GM12874 (cell line): Measurements from ENCODE around the gene NACC2.

ENCODE experiments used
- CTCF ChIP-seq: IDR thresholded peaks from 2 replicates; pipeline ENCODE4 v1.5.1; 2011; ENCODE audit warnings: low read depth, mild to moderate bottlenecking, control low read depth, low read length, moderate library complexity; ENCODE audit not compliant: insufficient read depth

The NACC2 gene

GRCh38 chr9:136107953-136108647, 13.0 kb upstream of the NACC2 start:
- no peak for TF ChIP-seq CTCF

GRCh38 chr9:136107155-136107952, 12.3 kb upstream of the NACC2 start:
- no peak for TF ChIP-seq CTCF

GRCh38 chr9:136105398-136106135, 10.5 kb upstream of the NACC2 start:
- TF ChIP-seq CTCF, result no peak

GRCh38 chr9:136104916-136105315, 9.8 kb upstream of the NACC2 start:
- no peak for TF ChIP-seq CTCF

- TF ChIP-seq CTCF, result no peak
Observed at GRCh38 chr9:136104488-136104800, 9.4 kb upstream of the NACC2 start.

GRCh38 chr9:136103651-136104487, 8.8 kb upstream of the NACC2 start:
- TF ChIP-seq CTCF, result no peak
